Sigmoid colon (tissue), 4 donors: Measurements from ENCODE around the gene CDC25B.

ENCODE experiments used
- CTCF ChIP-seq, 4 experiments: fragments of 450-650 bp in 3 of 4; fragments of 200-600 bp in 1 of 4; IDR thresholded peaks; one replicate each; pipeline ENCODE4 v1.5.1; 2016 to 2019; ENCODE audit warnings: antibody characterized with exemption in 4 of 4, mild to moderate bottlenecking in 3 of 4, moderate library complexity in 2 of 4
- EP300 ChIP-seq, 4 donors: sonication (generic); formaldehyde crosslinking; IDR thresholded peaks; one replicate each; pipeline ENCODE4 v1.6.1; 2017; ENCODE audit warnings: antibody characterized with exemption in 4 of 4
- POLR2AphosphoS5 ChIP-seq, 4 donors: sonication (generic); formaldehyde crosslinking; IDR thresholded peaks; one replicate each; pipeline ENCODE4 v1.6.1; 2017; ENCODE audit warnings: antibody characterized with exemption in 4 of 4

GRCh38 chr20:3758566-3758965, 37.5 kb upstream of the CDC25B start:
- TF ChIP-seq CTCF (IDR thresholded peaks at IDR 0.05), result no peak
- TF ChIP-seq EP300 (IDR thresholded peaks at IDR 0.05), result no peak
- TF ChIP-seq POLR2AphosphoS5 (IDR thresholded peaks at IDR 0.05), result no peak
